ENCODE data around the gene CACNA1C.

CACNA1C gene

DNA sequence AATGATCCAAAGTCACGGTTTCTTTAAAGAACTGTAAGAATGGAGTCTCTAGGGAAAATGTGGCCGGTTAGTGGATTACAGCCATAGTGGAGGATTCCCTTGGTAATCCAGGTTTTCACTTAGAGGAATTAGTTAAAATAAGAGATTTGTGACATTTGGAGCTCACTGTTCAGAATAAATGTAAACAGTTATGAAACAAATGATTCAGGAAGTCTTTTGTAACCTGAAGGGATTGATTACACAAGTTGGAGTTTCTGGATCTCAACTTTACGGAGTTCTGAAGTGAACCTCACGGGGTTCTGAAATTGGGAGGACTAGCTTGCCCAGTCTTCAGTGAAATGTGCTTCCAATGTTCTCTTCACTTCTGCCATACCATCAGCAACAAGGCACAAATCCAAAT, 507.6 kb downstream of the CACNA1C start:
- H3K27ac ChIP-seq (ENCODE audit: low read length), result no peak overlapping the region
- no peak overlapping the region for H3K9ac ChIP-seq (ENCODE audit: low read length in 2 of 2)
- no peaks in the 10 kb centered on the region for H3K4me1 ChIP-seq (ENCODE audit: control insufficient read depth, insufficient read depth, low read length)
- no peaks in the 10 kb centered on the region for H3K9me3 ChIP-seq (ENCODE audit: control insufficient read depth in 2 of 2, low read length in 2 of 2)
- H3K36me3 ChIP-seq (ENCODE audit: control insufficient read depth in 2 of 2, insufficient read depth in 2 of 2, low read length in 2 of 2), result peaks cover 8 to 28% of the 10 kb centered on the region in 2 donors
- H3K27me3 ChIP-seq (ENCODE audit: control insufficient read depth in 1 of 2, insufficient read depth in 2 of 2, low read length in 2 of 2), result no peaks in the 10 kb centered on the region
- H3K4me3 ChIP-seq (ENCODE audit: low read length in 2 of 2), result no peak overlapping the region

DNA sequence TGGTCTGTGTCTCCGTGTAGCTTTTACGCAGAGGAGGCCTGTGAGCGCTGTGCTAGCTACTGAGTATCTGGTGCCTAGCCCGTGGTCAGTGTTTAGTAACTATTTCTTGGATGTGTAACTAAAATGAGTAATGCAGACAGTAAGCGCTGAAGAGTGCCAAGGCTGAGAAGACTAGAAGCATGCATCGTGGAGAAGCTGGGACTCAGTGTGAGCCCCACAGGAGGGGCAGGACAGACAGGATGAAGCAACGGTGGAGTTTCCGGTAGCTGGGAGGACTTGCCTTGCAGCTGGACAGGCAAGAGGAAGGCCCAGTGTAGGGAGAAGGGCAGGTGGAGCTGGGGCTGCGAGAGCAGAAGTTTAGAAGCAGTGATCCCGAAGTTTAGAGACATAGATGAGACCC, 508.6 kb downstream of the CACNA1C start:
- H3K36me3 ChIP-seq (ENCODE audit: control insufficient read depth in 2 of 2, insufficient read depth in 2 of 2, low read length in 2 of 2), result peaks cover 8 to 24% of the 10 kb centered on the region in 2 donors
- no peaks in the 10 kb centered on the region for H3K4me1 ChIP-seq (ENCODE audit: control insufficient read depth, insufficient read depth, low read length)
- no peak overlapping the region for H3K27ac ChIP-seq (ENCODE audit: low read length)
- H3K9ac ChIP-seq (ENCODE audit: low read length in 2 of 2), result no peak overlapping the region
- no peak overlapping the region for H3K4me3 ChIP-seq (ENCODE audit: low read length in 2 of 2)
- no peaks in the 10 kb centered on the region for H3K9me3 ChIP-seq (ENCODE audit: control insufficient read depth in 2 of 2, low read length in 2 of 2)
- H3K27me3 ChIP-seq (ENCODE audit: control insufficient read depth in 1 of 2, insufficient read depth in 2 of 2, low read length in 2 of 2), result no peaks in the 10 kb centered on the region

DNA sequence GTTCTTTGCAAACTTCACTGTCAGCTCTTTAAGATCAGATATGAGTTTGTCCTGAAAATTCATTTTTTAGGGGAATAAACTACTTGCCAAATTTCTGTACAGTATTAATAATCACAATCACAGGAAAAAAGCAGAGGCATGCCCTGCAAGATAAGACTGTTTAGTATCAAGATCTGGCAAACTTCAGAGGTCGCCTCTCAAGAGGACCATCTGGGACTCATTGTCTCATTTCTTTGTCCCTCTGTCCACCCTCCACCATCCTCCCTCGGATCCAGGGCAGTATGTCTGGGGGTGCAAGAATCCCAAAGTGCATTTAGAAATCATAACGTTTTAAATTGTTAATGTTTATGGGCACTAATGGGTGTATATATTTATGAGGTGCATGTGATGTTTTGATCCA, 509.6 kb downstream of the CACNA1C start:
- Histone ChIP-seq H3K36me3 (ENCODE audit: control insufficient read depth in 2 of 2, insufficient read depth in 2 of 2, low read length in 2 of 2) (peaks cover 6 to 22% of the 10 kb centered on the region in 2 donors), H3K9me3 (ENCODE audit: control insufficient read depth in 2 of 2, low read length in 2 of 2) (no peaks in the 10 kb centered on the region), H3K4me1 (ENCODE audit: control insufficient read depth, insufficient read depth, low read length) (no peaks in the 10 kb centered on the region), H3K27ac (ENCODE audit: low read length) (no peak overlapping the region), H3K4me3 (ENCODE audit: low read length in 2 of 2) (no peak overlapping the region), H3K27me3 (ENCODE audit: control insufficient read depth in 1 of 2, insufficient read depth in 2 of 2, low read length in 2 of 2) (no peaks in the 10 kb centered on the region), H3K9ac (ENCODE audit: low read length in 2 of 2) (no peak overlapping the region)

DNA sequence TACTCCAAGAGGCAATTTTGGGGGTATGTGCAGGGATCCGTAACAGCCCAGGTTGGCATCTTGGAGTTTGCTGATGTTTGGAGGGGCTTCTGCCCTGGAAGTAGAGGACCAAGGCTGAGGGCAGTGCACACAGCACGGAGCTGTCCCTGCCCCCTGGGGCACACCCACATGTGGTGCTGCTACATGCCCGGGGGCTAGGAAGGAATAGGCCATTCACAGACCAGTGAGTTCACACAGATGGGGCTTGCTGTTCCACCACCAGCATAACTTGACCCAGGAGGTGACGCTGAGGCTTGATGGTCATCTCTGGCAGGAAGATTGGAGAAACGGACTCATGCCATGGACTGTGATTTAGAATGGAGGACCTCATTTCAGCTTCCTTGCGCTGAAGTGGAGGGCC, 510.9 kb downstream of the CACNA1C start:
- no peak overlapping the region for H3K4me3 ChIP-seq (ENCODE audit: low read length in 2 of 2)
- H3K27me3 ChIP-seq (ENCODE audit: control insufficient read depth in 1 of 2, insufficient read depth in 2 of 2, low read length in 2 of 2), result no peaks in the 10 kb centered on the region
- H3K4me1 ChIP-seq (ENCODE audit: control insufficient read depth, insufficient read depth, low read length), result no peaks in the 10 kb centered on the region
- H3K9me3 ChIP-seq (ENCODE audit: control insufficient read depth in 2 of 2, low read length in 2 of 2), result no peaks in the 10 kb centered on the region
- peaks cover 15 to 17% of the 10 kb centered on the region in 2 donors for H3K36me3 ChIP-seq (ENCODE audit: control insufficient read depth in 2 of 2, insufficient read depth in 2 of 2, low read length in 2 of 2)
- H3K27ac ChIP-seq (ENCODE audit: low read length), result no peak overlapping the region
- no peak overlapping the region for H3K9ac ChIP-seq (ENCODE audit: low read length in 2 of 2)

DNA sequence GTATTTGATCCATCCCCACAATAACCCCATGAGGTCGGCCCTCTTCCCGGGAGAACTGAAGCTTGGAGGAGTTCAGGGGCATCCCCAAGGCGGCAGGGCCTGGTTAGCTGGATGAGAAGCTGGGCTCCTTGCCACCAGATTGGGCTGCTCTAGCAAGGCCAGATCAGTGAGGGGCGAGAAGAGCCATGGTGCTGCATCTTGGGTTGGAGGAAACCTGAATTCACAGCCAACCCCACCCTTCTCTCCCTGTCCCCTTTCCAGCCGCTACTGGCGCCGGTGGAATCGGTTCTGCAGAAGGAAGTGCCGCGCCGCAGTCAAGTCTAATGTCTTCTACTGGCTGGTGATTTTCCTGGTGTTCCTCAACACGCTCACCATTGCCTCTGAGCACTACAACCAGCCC, 513.4 kb downstream of the CACNA1C start:
- Histone ChIP-seq H3K36me3 (ENCODE audit: control insufficient read depth in 2 of 2, insufficient read depth in 2 of 2, low read length in 2 of 2) (peaks cover 22 to 26% of the 10 kb centered on the region in 2 donors), H3K27me3 (ENCODE audit: control insufficient read depth in 1 of 2, insufficient read depth in 2 of 2, low read length in 2 of 2) (no peaks in the 10 kb centered on the region), H3K9ac (ENCODE audit: low read length in 2 of 2) (no peak overlapping the region), H3K4me3 (ENCODE audit: low read length in 2 of 2) (no peak overlapping the region), H3K4me1 (ENCODE audit: control insufficient read depth, insufficient read depth, low read length) (no peaks in the 10 kb centered on the region), H3K9me3 (ENCODE audit: control insufficient read depth in 2 of 2, low read length in 2 of 2) (no peaks in the 10 kb centered on the region), H3K27ac (ENCODE audit: low read length) (no peak overlapping the region)

DNA sequence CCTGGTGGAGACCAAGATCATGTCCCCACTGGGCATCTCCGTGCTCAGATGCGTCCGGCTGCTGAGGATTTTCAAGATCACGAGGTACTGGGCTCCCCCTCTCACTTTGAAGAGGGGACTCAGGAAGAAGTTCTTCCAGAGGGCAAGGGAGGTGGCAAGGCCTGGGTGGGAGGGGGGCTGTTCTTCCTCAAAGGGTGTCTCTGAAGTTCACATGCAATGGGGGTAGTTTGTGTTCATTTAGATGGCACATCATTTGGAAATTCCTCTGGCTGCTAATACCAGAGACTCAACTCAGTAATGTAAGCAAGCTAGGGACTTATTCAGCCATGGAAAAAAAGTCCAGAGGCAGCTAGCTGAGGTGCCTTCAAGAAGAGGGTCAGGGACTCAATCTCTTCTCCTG, 514.9 kb downstream of the CACNA1C start:
- H3K9ac ChIP-seq (ENCODE audit: low read length in 2 of 2), result no peak overlapping the region
- H3K27ac ChIP-seq (ENCODE audit: low read length), result no peak overlapping the region
- H3K27me3 ChIP-seq (ENCODE audit: control insufficient read depth in 1 of 2, insufficient read depth in 2 of 2, low read length in 2 of 2), result no peaks in the 10 kb centered on the region
- H3K4me1 ChIP-seq (ENCODE audit: control insufficient read depth, insufficient read depth, low read length), result no peaks in the 10 kb centered on the region
- H3K9me3 ChIP-seq (ENCODE audit: control insufficient read depth in 2 of 2, low read length in 2 of 2), result no peaks in the 10 kb centered on the region
- H3K36me3 ChIP-seq (ENCODE audit: control insufficient read depth in 2 of 2, insufficient read depth in 2 of 2, low read length in 2 of 2), result peaks cover 22% of the 10 kb centered on the region in 2 donors
- no peak overlapping the region for H3K4me3 ChIP-seq (ENCODE audit: low read length in 2 of 2)

DNA sequence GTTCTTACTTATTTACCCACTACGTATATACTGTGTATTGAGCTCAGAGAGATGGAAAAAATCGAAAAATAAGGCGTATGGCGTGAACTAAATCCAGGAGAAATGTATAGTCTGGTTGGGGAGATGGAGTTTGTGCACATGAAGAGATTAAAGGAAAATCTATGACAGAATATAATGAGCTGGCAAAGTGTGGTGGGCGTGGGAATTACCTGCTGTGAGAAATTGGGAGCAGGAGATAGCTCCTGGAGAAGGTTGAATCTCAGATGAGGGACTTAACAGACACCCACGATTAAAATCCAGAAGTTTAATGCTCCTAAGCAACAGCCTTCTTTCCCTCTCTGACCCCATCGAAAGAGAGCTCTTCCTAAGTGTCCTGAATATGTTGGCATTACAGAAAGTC, 517.8 kb downstream of the CACNA1C start:
- Histone ChIP-seq H3K27me3 (ENCODE audit: control insufficient read depth in 1 of 2, insufficient read depth in 2 of 2, low read length in 2 of 2) (no peaks in the 10 kb centered on the region), H3K36me3 (ENCODE audit: control insufficient read depth in 2 of 2, insufficient read depth in 2 of 2, low read length in 2 of 2) (peaks cover 30 to 35% of the 10 kb centered on the region in 2 donors), H3K9me3 (ENCODE audit: control insufficient read depth in 2 of 2, low read length in 2 of 2) (no peaks in the 10 kb centered on the region), H3K4me3 (ENCODE audit: low read length in 2 of 2) (no peak overlapping the region), H3K27ac (ENCODE audit: low read length) (no peak overlapping the region), H3K9ac (ENCODE audit: low read length in 2 of 2) (no peak overlapping the region), H3K4me1 (ENCODE audit: control insufficient read depth, insufficient read depth, low read length) (no peaks in the 10 kb centered on the region)

DNA sequence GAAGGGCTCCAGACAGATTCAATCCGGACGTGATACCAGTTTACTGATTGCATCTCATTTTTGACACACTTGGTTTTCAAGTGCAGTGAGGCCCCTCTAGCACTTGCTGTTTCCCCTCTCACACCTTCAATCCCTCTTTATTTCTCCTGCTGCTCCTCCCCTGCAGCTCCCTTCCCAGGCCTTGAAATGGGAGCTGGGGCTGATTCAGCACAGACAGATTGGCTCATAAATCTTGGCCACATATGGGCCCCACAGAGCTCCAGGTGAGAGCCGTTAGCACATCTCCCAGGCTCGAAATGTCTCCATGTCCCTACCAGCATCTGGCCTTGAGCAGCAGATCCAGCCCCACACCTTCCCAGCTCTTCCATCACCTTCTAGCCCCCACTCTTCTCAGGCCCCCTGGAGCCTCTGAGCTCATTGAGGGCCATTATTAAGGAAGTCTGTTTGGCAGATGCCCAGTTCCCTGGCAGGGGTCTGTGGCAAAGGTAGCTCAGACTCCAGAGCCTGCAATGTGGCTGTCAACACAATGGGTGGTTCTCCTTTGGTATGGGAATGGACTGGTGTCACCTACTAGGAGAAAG, 521.7 kb downstream of the CACNA1C start:
- Histone ChIP-seq H3K4me3 (ENCODE audit: low read length in 2 of 2) (no peak overlapping the region), H3K4me1 (ENCODE audit: control insufficient read depth, insufficient read depth, low read length) (no peaks in the 10 kb centered on the region), H3K9ac (ENCODE audit: low read length in 2 of 2) (no peak overlapping the region), H3K9me3 (ENCODE audit: control insufficient read depth in 2 of 2, low read length in 2 of 2) (no peaks in the 10 kb centered on the region), H3K27me3 (ENCODE audit: control insufficient read depth in 1 of 2, insufficient read depth in 2 of 2, low read length in 2 of 2) (no peaks in the 10 kb centered on the region), H3K36me3 (ENCODE audit: control insufficient read depth in 2 of 2, insufficient read depth in 2 of 2, low read length in 2 of 2) (peaks cover 20 to 33% of the 10 kb centered on the region in 2 donors), H3K27ac (ENCODE audit: low read length) (no peak overlapping the region)

DNA sequence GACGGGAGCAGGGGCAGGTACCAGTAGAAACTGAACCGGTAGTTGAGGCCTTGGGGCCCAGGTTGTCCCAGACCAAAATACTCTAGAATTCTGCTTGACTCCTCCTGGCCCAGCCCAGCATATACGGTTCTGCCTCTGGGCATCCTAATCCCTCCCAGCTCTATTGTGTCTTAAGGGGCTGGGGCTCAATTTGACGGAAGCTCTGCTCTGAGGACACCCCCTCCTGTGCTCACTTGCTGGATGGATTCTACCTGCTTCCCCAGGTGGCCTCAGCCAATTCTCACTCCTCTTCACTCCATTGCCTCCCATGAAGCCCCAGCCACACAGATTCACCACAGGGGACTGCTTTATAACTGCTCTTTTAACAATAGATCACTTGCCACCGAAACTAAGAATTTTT, 522.5 kb downstream of the CACNA1C start:
- H3K9me3 ChIP-seq (ENCODE audit: control insufficient read depth in 2 of 2, low read length in 2 of 2), result no peaks in the 10 kb centered on the region
- peaks cover 2% of the 10 kb centered on the region for H3K4me1 ChIP-seq (ENCODE audit: control insufficient read depth, insufficient read depth, low read length)
- H3K27me3 ChIP-seq (ENCODE audit: control insufficient read depth in 1 of 2, insufficient read depth in 2 of 2, low read length in 2 of 2), result no peaks in the 10 kb centered on the region
- H3K27ac ChIP-seq (ENCODE audit: low read length), result no peak overlapping the region
- no peak overlapping the region for H3K4me3 ChIP-seq (ENCODE audit: low read length in 2 of 2)
- peaks cover 14 to 28% of the 10 kb centered on the region in 2 donors for H3K36me3 ChIP-seq (ENCODE audit: control insufficient read depth in 2 of 2, insufficient read depth in 2 of 2, low read length in 2 of 2)
- H3K9ac ChIP-seq (ENCODE audit: low read length in 2 of 2), result no peak overlapping the region

DNA sequence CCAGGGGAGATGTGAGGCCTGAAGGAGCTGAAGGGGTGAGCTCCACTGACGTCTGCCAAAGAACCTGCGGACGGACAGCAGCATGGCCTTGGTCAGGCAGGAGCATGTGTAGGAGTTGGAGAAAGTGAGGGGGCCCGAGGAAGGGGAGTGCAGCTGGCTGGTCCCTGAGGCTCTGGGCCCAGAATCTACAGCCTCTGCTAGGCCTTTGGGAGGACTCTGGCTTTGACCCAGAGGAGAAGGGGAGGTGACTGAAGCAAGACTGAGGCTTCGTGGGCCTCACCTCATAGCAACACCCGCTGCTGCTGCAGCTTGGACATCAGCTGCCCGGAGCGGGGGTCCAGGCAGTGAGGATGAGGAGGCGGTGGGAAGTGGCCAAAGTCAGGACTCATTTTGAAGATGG, 525.4 kb downstream of the CACNA1C start:
- no peaks in the 10 kb centered on the region for H3K9me3 ChIP-seq (ENCODE audit: control insufficient read depth in 2 of 2, low read length in 2 of 2)
- H3K27me3 ChIP-seq (ENCODE audit: control insufficient read depth in 1 of 2, insufficient read depth in 2 of 2, low read length in 2 of 2), result no peaks in the 10 kb centered on the region
- H3K36me3 ChIP-seq (ENCODE audit: control insufficient read depth in 2 of 2, insufficient read depth in 2 of 2, low read length in 2 of 2), result peaks cover 11 to 25% of the 10 kb centered on the region in 2 donors
- no peak overlapping the region for H3K9ac ChIP-seq (ENCODE audit: low read length in 2 of 2)
- H3K4me1 ChIP-seq (ENCODE audit: control insufficient read depth, insufficient read depth, low read length), result peaks cover 18% of the 10 kb centered on the region
- no peak overlapping the region for H3K27ac ChIP-seq (ENCODE audit: low read length)
- no peak overlapping the region for H3K4me3 ChIP-seq (ENCODE audit: low read length in 2 of 2)

DNA sequence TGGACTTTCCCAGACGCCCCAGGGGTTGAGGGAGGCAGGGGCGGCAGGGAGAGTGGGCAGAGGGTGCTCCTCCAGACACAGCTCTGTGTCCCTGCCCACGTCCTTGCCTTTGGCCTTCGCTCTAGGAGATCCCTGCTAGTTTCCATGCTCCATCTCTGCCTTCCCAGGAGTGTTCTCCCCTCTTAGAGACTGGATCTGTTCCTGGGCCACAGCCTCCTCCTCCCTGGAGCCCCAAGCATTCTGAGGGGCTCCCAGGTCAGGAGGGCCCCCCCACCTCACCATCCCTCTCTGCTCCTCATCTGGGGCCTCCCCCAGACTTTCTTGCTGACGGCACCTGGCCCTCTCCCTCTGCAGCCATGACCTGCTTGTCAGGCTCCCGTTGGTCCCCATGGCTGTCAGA, 526.0 kb downstream of the CACNA1C start:
- peaks cover 11 to 25% of the 10 kb centered on the region in 2 donors for H3K36me3 ChIP-seq (ENCODE audit: control insufficient read depth in 2 of 2, insufficient read depth in 2 of 2, low read length in 2 of 2)
- H3K9ac ChIP-seq (ENCODE audit: low read length in 2 of 2), result no peak overlapping the region

More for the DNA sequence above, 526.0 kb downstream of the CACNA1C start:
- H3K27ac ChIP-seq (ENCODE audit: low read length), result no peak overlapping the region
- H3K4me3 ChIP-seq (ENCODE audit: low read length in 2 of 2), result no peak overlapping the region
- no peaks in the 10 kb centered on the region for H3K9me3 ChIP-seq (ENCODE audit: control insufficient read depth in 2 of 2, low read length in 2 of 2)
- H3K27me3 ChIP-seq (ENCODE audit: control insufficient read depth in 1 of 2, insufficient read depth in 2 of 2, low read length in 2 of 2), result no peaks in the 10 kb centered on the region
- H3K4me1 ChIP-seq (ENCODE audit: control insufficient read depth, insufficient read depth, low read length), result peaks cover 23% of the 10 kb centered on the region
